A549 (cell line): ENCODE results near the gene MME.

ENCODE experiments used
- CEBPB ChIP-seq, 2 experiments: fragments of >200 bp in 1 of 2; sonication (Bioruptor Twin) in 1 of 2; formaldehyde crosslinking in 1 of 2; IDR thresholded peaks; 2 replicates each; pipeline ENCODE4 v1.6.1; 2012 to 2016
- CTCF ChIP-seq: fragments of >200 bp; sonication (Bioruptor Twin); formaldehyde crosslinking; IDR thresholded peaks from 3 replicates; pipeline ENCODE4 v1.5.1; 2016
- ELK1 ChIP-seq: fragments of 150-350 bp; IDR thresholded peaks from 2 replicates; pipeline ENCODE4 v1.6.1; 2014; ENCODE audit warnings: low read depth, mild to moderate bottlenecking, low read length

GRCh38 chr3:155189478-155189877, 109.4 kb downstream of the MME start:
- TF ChIP-seq ELK1 (no peak), CEBPB (IDR thresholded peaks at IDR 0.05) (no peak), CTCF (no peak)
